OCI-LY7 (cell line): ENCODE results near the gene KANSL3. TPM values are rescaled to one million over a fixed set of nuclear protein-coding genes. Genes with fewer than 3 reads are reported as not detected.
"Not testable (repeated sequence)": the region's sequence is repeated elsewhere in the genome, so short reads cannot be mapped to it uniquely, and the experiment has no call there.

ENCODE experiments used
- BruUV-seq: library from RNA; stranded (reverse); fragments of 400-500 nt; replicated peaks from 2 replicates; lab custom pipeline; 2021; lab: Mats Ljungman, UMichigan
- CTCF ChIA-PET: fragments of 300-600 bp; sonication (Branson Sonifier 250); formaldehyde crosslinking; loops from one replicate; lab custom pipeline; 2022; ENCODE audit warnings: antibody characterized with exemption; ENCODE audit not compliant: unreplicated experiment; lab: Charles Lee
- POLR2A ChIA-PET: fragments of 300-600 bp; sonication (Branson Sonifier 250); formaldehyde crosslinking; loops from one replicate; lab custom pipeline; 2022; ENCODE audit warnings: antibody characterized with exemption; lab: Charles Lee
- DNase-seq: peaks from one replicate; pipeline ENCODE4 v3.0.0-alpha.2; 2015; ENCODE audit warnings: low spot score
- H2AFZ ChIP-seq: fragments of 200-600 bp; sonication (generic), shearing (Covaris generic); 2 replicates; pipeline ENCODE4 v1.6.1; 2014; ENCODE audit warnings: mild to moderate bottlenecking, antibody characterized with exemption, low read length, moderate library complexity
- H3K27ac ChIP-seq: fragments of 200-600 bp; sonication (generic); 2 replicates; pipeline ENCODE4 v1.5.1; 2014; ENCODE audit warnings: mixed run types, low read depth, mild to moderate bottlenecking, moderate library complexity, low read length, inconsistent platforms; ENCODE audit not compliant: poor library complexity, severe bottlenecking
- H3K36me3 ChIP-seq: fragments of 200-600 bp; sonication (generic); 2 replicates; pipeline ENCODE4 v1.6.1; 2014; ENCODE audit warnings: mild to moderate bottlenecking, antibody characterized with exemption, low read length, moderate library complexity, mixed read lengths; ENCODE audit not compliant: insufficient read depth
- H3K4me1 ChIP-seq: fragments of 200-600 bp; sonication (generic); 2 replicates; pipeline ENCODE4 v1.5.1; 2014; ENCODE audit warnings: mild to moderate bottlenecking, low read length; ENCODE audit not compliant: insufficient read depth, poor library complexity, severe bottlenecking
- H3K4me2 ChIP-seq: fragments of 200-600 bp; sonication (generic); 2 replicates; pipeline ENCODE4 v1.6.1; 2014; ENCODE audit warnings: mild to moderate bottlenecking, low read length
- H3K4me3 ChIP-seq: fragments of 200-600 bp; sonication (generic); 2 replicates; pipeline ENCODE4 v1.5.1; 2014; ENCODE audit warnings: mild to moderate bottlenecking, low read depth, low read length; ENCODE audit not compliant: poor library complexity, severe bottlenecking
- H3K79me2 ChIP-seq: fragments of 200-600 bp; sonication (generic); 2 replicates; pipeline ENCODE4 v1.6.1; 2016; ENCODE audit warnings: low read depth, mild to moderate bottlenecking, low read length, moderate library complexity, mixed read lengths; ENCODE audit not compliant: insufficient read depth
- H3K9me2 ChIP-seq: fragments of 200-600 bp; sonication (generic); 2 replicates; pipeline ENCODE4 v1.6.1; 2016; ENCODE audit warnings: mild to moderate bottlenecking, low read length, mixed read lengths; ENCODE audit not compliant: insufficient read depth
- H3K9me3 ChIP-seq: fragments of 200-600 bp; sonication (generic); 2 replicates; pipeline ENCODE4 v1.6.1; 2014; ENCODE audit warnings: mild to moderate bottlenecking, mixed run types, low read length, mixed read lengths
- H4K20me1 ChIP-seq: fragments of 200-600 bp; sonication (generic); 2 replicates; pipeline ENCODE4 v1.6.1; 2014; ENCODE audit warnings: mild to moderate bottlenecking, antibody characterized with exemption, low read length, moderate library complexity, mixed read lengths; ENCODE audit not compliant: insufficient read depth
- CTCF ChIP-seq: fragments of 200-600 bp; sonication (generic); conservative IDR thresholded peaks from 2 replicates; pipeline ENCODE4 v1.5.1; 2014; ENCODE audit warnings: mild to moderate bottlenecking, antibody characterized with exemption, low read length, moderate library complexity, mixed read lengths
- EZH2phosphoT487 ChIP-seq: fragments of 200-600 bp; sonication (generic); IDR thresholded peaks from 2 replicates; pipeline ENCODE4 v1.6.1; 2018; ENCODE audit warnings: low read depth, borderline replicate concordance, mild to moderate bottlenecking, mixed run types, antibody characterized with exemption, low read length, moderate library complexity, mixed read lengths
- intact Hi-C: fragments of 100-400 bp; cut with micrococcal nuclease; formaldehyde crosslinking; loops from one replicate; pipeline ENCODE4 v1.10.0; 2022; ENCODE audit not compliant: unreplicated experiment
- total RNA-seq, 2 experiments: library from RNA; depleted of rRNA in 1 of 2; stranded (reverse); fragments of >200 nt in 1 of 2; shearing (Covaris generic) in 1 of 2; gene quantifications; 2 replicates each; pipeline ENCODE4 v1.2.3, GENCODE V29; 2014 to 2022

Gene KANSL3
- total RNA-seq, 2 experiments from 2014 or later = 46.4 to 51.6 TPM

- peak; percentile 91 for TF ChIP-seq CTCF
- TF ChIP-seq EZH2phosphoT487 = no peak
- no peak overlapping the region for H2AFZ ChIP-seq
- intact Hi-C loops = loop anchor here (1.0 to 2.0 kb wide), 2 partner anchors 45 to 148 kb away; no protein-coding TSS in a partner anchor
- CTCF ChIA-PET = interaction anchor here (0.5 to 1.0 kb wide), 2 partner anchors 29 to 44 kb away, joined by 3 read pairs; no protein-coding TSS in a partner anchor
- H3K27ac ChIP-seq = no peak overlapping the region
- H3K36me3 ChIP-seq = no peaks in the 10 kb centered on the region
- no peaks in the 10 kb centered on the region for H3K9me3 ChIP-seq
- peak; percentile 69 for DNase-seq
- no TSS peak for BruUV-seq
- no peak overlapping the region for H3K4me3 ChIP-seq
- H3K4me2 ChIP-seq = peak overlapping the region; percentile 38; the same call in 1 of the 2 replicates
- H3K9me2 ChIP-seq = no peaks in the 10 kb centered on the region
- no peaks in the 10 kb centered on the region for H3K4me1 ChIP-seq
- no peaks in the 10 kb centered on the region for H3K79me2 ChIP-seq
- POLR2A ChIA-PET = no interaction called here
- H4K20me1 ChIP-seq = no peaks in the 10 kb centered on the region
Observed at GRCh38 chr2:96554293-96555145, 83.6 kb downstream of the KANSL3 start.

- POLR2A ChIA-PET, H4K20me1 ChIP-seq, H3K27ac ChIP-seq, H3K4me1 ChIP-seq, H2AFZ ChIP-seq, H3K9me3 ChIP-seq, H3K9me2 ChIP-seq, BruUV-seq, H3K79me2 ChIP-seq, H3K4me3 ChIP-seq, DNase-seq, H3K36me3 ChIP-seq: not testable (repeated sequence)
- CTCF ChIA-PET = interaction anchor here (1.0 kb wide), 1 partner anchor 43 kb away, joined by 3 read pairs; no protein-coding TSS in a partner anchor
- intact Hi-C loops = loop anchor here (1.0 to 2.0 kb wide), 2 partner anchors 45 to 147 kb away; no protein-coding TSS in a partner anchor
- H3K4me2 ChIP-seq = 0 out of 2 replicates have a peak overlapping the region, but pooled peaks have one; percentile 38
Observed at GRCh38 chr2:96553957-96554292, 84.2 kb downstream of the KANSL3 start.

GRCh38 chr2:96553176-96553956, 84.7 kb downstream of the KANSL3 start:
- no peaks in the 10 kb centered on the region for H3K36me3 ChIP-seq
- BruUV-seq = no TSS peak
- no peak overlapping the region for H3K4me2 ChIP-seq
- ChIA-PET CTCF (interaction anchor here (1.0 kb wide), 1 partner anchor 43 kb away, joined by 3 read pairs; no protein-coding TSS in a partner anchor), POLR2A (no interaction called here)
- no peaks in the 10 kb centered on the region for H4K20me1 ChIP-seq
- no peak for DNase-seq
- intact Hi-C loops = no loop called here
- no peak overlapping the region for H3K27ac ChIP-seq
- no peak for TF ChIP-seq CTCF
- no peak for TF ChIP-seq EZH2phosphoT487
- H3K9me2 ChIP-seq = no peaks in the 10 kb centered on the region
- H2AFZ ChIP-seq = no peak overlapping the region
- H3K4me1 ChIP-seq = no peaks in the 10 kb centered on the region
- no peaks in the 10 kb centered on the region for H3K9me3 ChIP-seq
- H3K4me3 ChIP-seq = no peak overlapping the region
- H3K79me2 ChIP-seq = no peaks in the 10 kb centered on the region
